ENCODE measurements around the gene PWP2. TPM values are rescaled to one million over a fixed set of nuclear protein-coding genes. Genes with fewer than 3 reads are reported as not detected.

The PWP2 gene
- total and polyA plus RNA-seq, 4 donors: 0.66 to 8.4 (median 2.7) TPM

- no peak overlapping the region for H3K4me3 ChIP-seq (ENCODE audit: low read depth in 1 of 3, low read length in 3 of 3)
- no peak overlapping the region for H3K9ac ChIP-seq (ENCODE audit: low read depth in 1 of 2, low read length in 2 of 2)
- no peaks in the 10 kb centered on the region for H3K4me1 ChIP-seq (ENCODE audit: control insufficient read depth in 4 of 4, insufficient read depth in 4 of 4, low read length in 3 of 4)
- TF ChIP-seq RXRA (IDR thresholded peaks at IDR 0.05): no peak
- no peak for TF ChIP-seq CTCF (IDR thresholded peaks at IDR 0.05; ENCODE audit: low read depth, low read length, missing input control)
- TF ChIP-seq TAF1 (conservative IDR thresholded peaks at IDR 0.05): no peak
- TF ChIP-seq MAX (IDR thresholded peaks at IDR 0.05): no peak
- TF ChIP-seq SP1 (IDR thresholded peaks at IDR 0.05): no peak
- TF ChIP-seq GABPA (IDR thresholded peaks at IDR 0.05 in 1 of 2, conservative IDR thresholded peaks at IDR 0.05 in 1 of 2): no peak
- TF ChIP-seq ZBTB33 (IDR thresholded peaks at IDR 0.05): no peak
- TF ChIP-seq YY1 (IDR thresholded peaks at IDR 0.05): no peak
- TF ChIP-seq FOXA2 (IDR thresholded peaks at IDR 0.05): no peak
- TF ChIP-seq ATF3 (IDR thresholded peaks at IDR 0.05): no peak
- TF ChIP-seq HNF4A (conservative IDR thresholded peaks at IDR 0.05): no peak
- H3K9me3 ChIP-seq (ENCODE audit: control insufficient read depth in 4 of 4, low read length in 3 of 4): no peaks in the 10 kb centered on the region
- no peak for DNase-seq (ENCODE audit: low spot score)
- 93% methylated on average over 3 of the region's 3 CpGs for WGBS
- peaks cover 23 to 57% (median 43%) of the 10 kb centered on the region in 4 donors for H3K36me3 ChIP-seq (ENCODE audit: control insufficient read depth in 4 of 4, insufficient read depth in 3 of 4, low read depth in 1 of 4, low read length in 3 of 4)
- H3K27me3 ChIP-seq (ENCODE audit: control insufficient read depth in 4 of 4, insufficient read depth in 4 of 4, low read length in 3 of 4): no peaks in the 10 kb centered on the region
- H3K27ac ChIP-seq (ENCODE audit: low read depth in 1 of 2, low read length in 2 of 2): no peak overlapping the region
Observed at GRCh38 chr21:44079446-44079845, 27.8 kb upstream of the PWP2 start.

GRCh38 chr21:44079846-44080245, 27.4 kb upstream of the PWP2 start:
- Histone ChIP-seq H3K4me3 (ENCODE audit: low read depth in 1 of 3, low read length in 3 of 3) (no peak overlapping the region), H3K36me3 (ENCODE audit: control insufficient read depth in 4 of 4, insufficient read depth in 3 of 4, low read depth in 1 of 4, low read length in 3 of 4) (peaks cover 23 to 54% (median 39%) of the 10 kb centered on the region in 4 donors), H3K27ac (ENCODE audit: low read depth in 1 of 2, low read length in 2 of 2) (no peak overlapping the region), H3K4me1 (ENCODE audit: control insufficient read depth in 4 of 4, insufficient read depth in 4 of 4, low read length in 3 of 4) (no peaks in the 10 kb centered on the region), H3K9ac (ENCODE audit: low read depth in 1 of 2, low read length in 2 of 2) (no peak overlapping the region), H3K27me3 (ENCODE audit: control insufficient read depth in 4 of 4, insufficient read depth in 4 of 4, low read length in 3 of 4) (no peaks in the 10 kb centered on the region), H3K9me3 (ENCODE audit: control insufficient read depth in 4 of 4, low read length in 3 of 4) (no peaks in the 10 kb centered on the region)
- DNase-seq (ENCODE audit: low spot score): no peak
- 93% methylated on average over 7 of the region's 7 CpGs for WGBS
- no peak for TF ChIP-seq RAD21 (IDR thresholded peaks at IDR 0.05)
- no peak for TF ChIP-seq REST (IDR thresholded peaks at IDR 0.05)
- no peak for TF ChIP-seq SP1 (IDR thresholded peaks at IDR 0.05)
- TF ChIP-seq ATF3 (IDR thresholded peaks at IDR 0.05): no peak
- no peak for TF ChIP-seq HNF4G (IDR thresholded peaks at IDR 0.05)
- TF ChIP-seq JUND (IDR thresholded peaks at IDR 0.05): no peak
- TF ChIP-seq HNF4A (conservative IDR thresholded peaks at IDR 0.05): no peak
- no peak for TF ChIP-seq YY1 (IDR thresholded peaks at IDR 0.05)
- TF ChIP-seq MAX (IDR thresholded peaks at IDR 0.05): no peak
- no peak for TF ChIP-seq GABPA (IDR thresholded peaks at IDR 0.05 in 1 of 2, conservative IDR thresholded peaks at IDR 0.05 in 1 of 2)
- no peak for TF ChIP-seq EGR1 (IDR thresholded peaks at IDR 0.05; ENCODE audit: low read depth in 2 of 2)
- no peak for TF ChIP-seq FOXA1 (IDR thresholded peaks at IDR 0.05)
- no peak for TF ChIP-seq NR2F2 (IDR thresholded peaks at IDR 0.05)
- no peak for TF ChIP-seq FOXA2 (IDR thresholded peaks at IDR 0.05)
- TF ChIP-seq TAF1 (conservative IDR thresholded peaks at IDR 0.05): no peak
- no peak for TF ChIP-seq CTCF (IDR thresholded peaks at IDR 0.05; ENCODE audit: low read depth, low read length, missing input control)
- no peak for TF ChIP-seq ZBTB33 (IDR thresholded peaks at IDR 0.05)
- no peak for TF ChIP-seq RXRA (IDR thresholded peaks at IDR 0.05)

All from liver (tissue), 9 donors.